Activated T-helper 9 cell treated with anti-CD3 and anti-CD28 coated beads, Interleukin-2, amount 50 U/mL, for 16 hours (primary cell): Measurements from ENCODE around the gene PRKN.
"Not testable (repeated sequence)": the region's sequence is repeated elsewhere in the genome, so short reads cannot be mapped to it uniquely, and the experiment has no call there.

Source experiments
- DNase-seq: peaks from one replicate; pipeline ENCODE4 v3.0.0-alpha.2; 2020; ENCODE audit warnings: low read depth

The PRKN gene

DNA sequence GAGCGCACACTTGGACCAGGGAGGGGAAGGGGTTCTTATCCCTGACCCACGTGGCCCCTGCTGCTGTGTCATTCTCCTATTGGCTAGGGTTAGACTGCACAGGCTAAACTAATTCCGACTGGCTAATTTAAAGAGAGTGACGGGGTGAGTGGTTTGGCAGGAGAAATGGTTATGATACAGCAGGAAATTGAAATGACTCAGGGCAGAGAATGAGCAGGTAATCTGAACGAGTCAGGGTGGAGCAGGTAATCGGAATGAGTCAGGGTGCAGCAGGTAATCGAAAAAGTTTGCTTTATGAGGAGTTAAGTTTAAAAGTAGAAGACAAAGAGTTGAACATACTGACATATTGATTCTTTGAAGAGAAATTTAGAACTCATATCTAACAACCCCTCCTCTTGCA is 1417.8 kb downstream of the PRKN start:
- not testable (repeated sequence) for DNase-seq

DNA sequence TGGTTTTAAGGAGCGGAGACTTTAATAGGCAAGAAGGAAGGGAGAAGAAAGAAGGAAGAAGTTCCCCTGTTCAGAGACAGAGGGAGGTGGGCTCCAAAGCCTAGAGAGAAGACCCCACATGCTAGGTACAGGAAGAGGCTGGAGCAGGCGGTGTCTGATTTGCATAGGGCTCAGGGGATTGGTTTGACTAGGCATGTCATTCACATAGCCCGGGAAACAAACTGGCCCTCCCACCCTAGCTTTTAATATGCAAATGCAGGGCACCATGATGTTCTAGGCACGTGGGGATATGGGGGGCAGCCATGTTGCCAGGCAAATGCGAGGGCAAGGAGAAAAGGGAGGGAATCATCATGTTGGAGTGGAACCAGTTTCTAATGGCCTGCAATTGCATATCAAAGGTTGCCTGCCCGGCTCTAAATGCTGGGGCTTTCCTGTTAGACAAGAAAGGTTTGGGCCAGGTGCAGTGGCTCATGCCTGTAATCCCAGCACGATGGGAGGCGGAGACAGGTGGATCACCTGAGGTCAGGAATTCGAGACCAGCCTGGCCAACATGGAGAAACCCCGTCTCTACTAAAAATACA is 1419.4 kb downstream of the PRKN start:
- no peak for DNase-seq

GRCh38 chr6:161305860-161306259 is 1421.7 kb downstream of the PRKN start:
- no peak for DNase-seq

DNA sequence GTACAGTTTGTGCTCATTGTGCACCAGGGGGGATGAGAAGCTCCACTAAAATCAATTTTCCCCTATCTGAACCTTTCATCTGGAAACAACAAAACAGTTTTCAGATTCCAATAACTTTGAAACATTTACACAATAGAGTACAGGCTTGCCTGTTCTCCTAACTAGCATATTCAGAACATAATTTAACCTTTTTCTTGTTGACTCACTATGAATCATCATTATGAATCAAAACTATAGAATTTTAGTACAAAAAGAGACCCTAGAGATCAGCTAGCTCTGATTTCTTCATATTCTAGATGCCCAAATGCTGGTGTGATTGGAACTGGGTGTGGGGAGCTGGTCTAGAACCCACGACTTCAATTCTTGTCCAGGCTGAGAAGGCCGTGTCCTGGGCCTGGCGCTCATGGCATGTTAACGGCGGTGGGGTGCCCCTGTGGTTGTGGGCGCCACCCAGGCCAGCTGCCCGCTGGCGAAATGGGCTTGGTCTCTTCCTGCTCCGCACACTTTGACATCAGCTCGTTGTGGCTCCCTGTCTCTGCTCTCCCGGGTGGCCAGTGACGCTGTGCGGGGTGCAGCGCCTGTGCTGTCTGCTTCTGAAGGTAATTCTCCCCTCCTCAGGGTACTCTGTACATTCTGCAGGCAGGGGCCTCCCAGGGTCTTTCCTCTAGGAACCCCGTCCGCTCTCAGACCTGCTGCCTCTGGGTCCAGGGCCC is 1423.8 kb downstream of the PRKN start:
- DNase-seq, result no peak

- DNase-seq, result no peak
These were observed 1424.6 kb downstream of the PRKN start for GRCh38 chr6:161302949-161303348.

DNA sequence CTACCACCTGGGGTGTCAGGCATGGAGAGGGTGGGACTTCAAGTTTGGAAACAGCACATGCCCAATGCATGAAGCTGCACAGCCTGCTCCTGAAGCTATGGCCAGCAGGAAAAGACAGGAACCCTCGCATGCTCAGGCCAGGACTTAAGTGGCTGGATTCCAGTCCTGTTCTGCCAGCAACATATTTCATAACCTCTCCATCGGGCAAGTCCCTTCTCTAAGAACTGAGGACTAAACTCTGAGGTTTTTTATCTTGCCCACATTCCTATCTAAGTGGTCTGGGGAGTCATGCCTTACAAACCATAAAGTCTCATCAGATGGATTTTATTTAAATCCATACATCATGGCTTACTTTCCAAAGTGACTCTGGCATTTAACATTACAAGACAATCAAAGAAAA is 1426.2 kb downstream of the PRKN start:
- no peak for DNase-seq

- no peak for DNase-seq
These were observed 1426.7 kb downstream of the PRKN start for GRCh38 chr6:161300823-161301222.

- no peak for DNase-seq
These were observed 1427.8 kb downstream of the PRKN start for GRCh38 chr6:161299726-161300125.
